Neural cell (in vitro differentiated cells): Measurements from ENCODE around the gene PLA2G2D. TPM values are rescaled to one million over a fixed set of nuclear protein-coding genes. Genes with fewer than 3 reads are reported as not detected.

ENCODE experiments used
- H2AFZ ChIP-seq: fragments of 200-600, 300-800 bp; sonication (generic), shearing (Covaris generic); 2 replicates; pipeline ENCODE4 v1.6.0; 2014; ENCODE audit warnings: low read depth, mild to moderate bottlenecking, antibody characterized with exemption, low read length, moderate library complexity
- H3F3A ChIP-seq: fragments of 200-600 bp; shearing (Covaris generic); 2 replicates; pipeline ENCODE4 v1.6.1; 2016; ENCODE audit warnings: mild to moderate bottlenecking, moderate library complexity, mixed read lengths, antibody characterized with exemption, low read length; ENCODE audit not compliant: insufficient read depth, poor library complexity, severe bottlenecking
- H3K27ac ChIP-seq: fragments of 200-600, 300-800 bp; sonication (generic), shearing (Covaris generic); 2 replicates; pipeline ENCODE4 v1.5.1; 2014; ENCODE audit warnings: mild to moderate bottlenecking, low read length, moderate library complexity
- H3K27me3 ChIP-seq: fragments of 300-800, 200-600 bp; sonication (generic), shearing (Covaris generic); 2 replicates; pipeline ENCODE4 v1.6.0; 2014; ENCODE audit warnings: mild to moderate bottlenecking, low read depth, low read length, moderate library complexity; ENCODE audit not compliant: insufficient read depth
- H3K36me3 ChIP-seq: fragments of 300-800, 200-600 bp; sonication (generic), shearing (Covaris generic); 2 replicates; pipeline ENCODE4 v1.5.1; 2014; ENCODE audit warnings: mild to moderate bottlenecking, antibody characterized with exemption, low read length, moderate library complexity; ENCODE audit not compliant: insufficient read depth
- H3K4me2 ChIP-seq: fragments of 300-800, 200-600 bp; sonication (generic), shearing (Covaris generic); 2 replicates; pipeline ENCODE4 v1.6.0; 2014; ENCODE audit warnings: mild to moderate bottlenecking, low read length
- H3K4me3 ChIP-seq: fragments of 300-800, 200-600 bp; sonication (generic), shearing (Covaris generic); 2 replicates; pipeline ENCODE4 v1.5.1; 2014; ENCODE audit warnings: mild to moderate bottlenecking, low read length, moderate library complexity
- H3K79me2 ChIP-seq: fragments of 200-600 bp; shearing (Covaris generic); replicated peaks from 2 replicates; pipeline ENCODE4 v1.6.0; 2014; ENCODE audit warnings: mild to moderate bottlenecking, low read length, moderate library complexity; ENCODE audit not compliant: insufficient read depth
- H3K9ac ChIP-seq: fragments of 300-800, 200-600 bp; sonication (generic), shearing (Covaris generic); 2 replicates; pipeline ENCODE4 v1.6.1; 2016; ENCODE audit warnings: mild to moderate bottlenecking, low read length, mixed read lengths
- H3K9me2 ChIP-seq: fragments of 200-600 bp; shearing (Covaris generic); 2 replicates; pipeline ENCODE4 v1.6.1; 2016; ENCODE audit warnings: mild to moderate bottlenecking, low read length, mixed read lengths; ENCODE audit not compliant: insufficient read depth
- H3K9me3 ChIP-seq: fragments of 200-600, 300-800 bp; sonication (generic), shearing (Covaris generic); 2 replicates; pipeline ENCODE4 v1.6.1; 2016; ENCODE audit warnings: mild to moderate bottlenecking, mixed run types, low read length, moderate library complexity, mixed read lengths
- H4K20me1 ChIP-seq: fragments of 200-600 bp; shearing (Covaris generic); 2 replicates; pipeline ENCODE4 v1.6.1; 2016; ENCODE audit warnings: mild to moderate bottlenecking, mixed run types; ENCODE audit not compliant: insufficient read depth
- EP300 ChIP-seq: fragments of 450-650 bp; conservative IDR thresholded peaks from 2 replicates; pipeline ENCODE4 v1.6.1; 2014; ENCODE audit warnings: antibody characterized with exemption, mild to moderate bottlenecking, moderate library complexity; ENCODE audit not compliant: poor library complexity, severe bottlenecking
- EZH2 ChIP-seq: fragments of 200-600, 300-800 bp; shearing (Covaris generic), sonication (generic); IDR thresholded peaks from 2 replicates; pipeline ENCODE4 v1.6.1; 2014; ENCODE audit warnings: antibody characterized with exemption, low read length, borderline replicate concordance, mild to moderate bottlenecking; ENCODE audit not compliant: insufficient read depth, poor library complexity, severe bottlenecking
- MXI1 ChIP-seq: fragments of 450-650 bp; conservative IDR thresholded peaks from 2 replicates; pipeline ENCODE4 v1.6.1; 2014; ENCODE audit warnings: antibody characterized with exemption, mild to moderate bottlenecking; ENCODE audit not compliant: poor library complexity, severe bottlenecking
- POLR2AphosphoS5 ChIP-seq: IDR thresholded peaks from 2 replicates; pipeline ENCODE4 v1.6.1; 2012
- RAD21 ChIP-seq: fragments of 450-650 bp; conservative IDR thresholded peaks from 2 replicates; pipeline ENCODE4 v1.6.1; 2014; ENCODE audit warnings: antibody characterized with exemption, mild to moderate bottlenecking, moderate library complexity
- SMC3 ChIP-seq: fragments of 450-650 bp; conservative IDR thresholded peaks from 2 replicates; pipeline ENCODE4 v1.6.1; 2014; ENCODE audit warnings: antibody characterized with exemption, mild to moderate bottlenecking, moderate library complexity; ENCODE audit not compliant: poor library complexity
- TAF1 ChIP-seq: IDR thresholded peaks from 2 replicates; pipeline ENCODE4 v1.6.1; 2012; ENCODE audit warnings: low read depth
- polyA plus RNA-seq: library from polyadenylated mRNA; depleted of rRNA; stranded (reverse); fragments of >200 nt; gene quantifications from 2 replicates; pipeline ENCODE4 v1.2.3, GENCODE V29; 2014
- TF ChIP-seq, protein P1 (sequence below): fragments of 450-650 bp; IDR thresholded peaks from 2 replicates; pipeline ENCODE4 v1.5.1; 2014; ENCODE audit warnings: antibody characterized with exemption, mild to moderate bottlenecking, moderate library complexity; ENCODE audit not compliant: poor library complexity, severe bottlenecking
- TF ChIP-seq, protein P2 (sequence below): IDR thresholded peaks from 2 replicates; pipeline ENCODE4 v1.6.1; 2012; ENCODE audit warnings: borderline replicate concordance

Gene PLA2G2D
- polyA plus RNA-seq, 1 donor from 2014 or later = not detected

DNA sequence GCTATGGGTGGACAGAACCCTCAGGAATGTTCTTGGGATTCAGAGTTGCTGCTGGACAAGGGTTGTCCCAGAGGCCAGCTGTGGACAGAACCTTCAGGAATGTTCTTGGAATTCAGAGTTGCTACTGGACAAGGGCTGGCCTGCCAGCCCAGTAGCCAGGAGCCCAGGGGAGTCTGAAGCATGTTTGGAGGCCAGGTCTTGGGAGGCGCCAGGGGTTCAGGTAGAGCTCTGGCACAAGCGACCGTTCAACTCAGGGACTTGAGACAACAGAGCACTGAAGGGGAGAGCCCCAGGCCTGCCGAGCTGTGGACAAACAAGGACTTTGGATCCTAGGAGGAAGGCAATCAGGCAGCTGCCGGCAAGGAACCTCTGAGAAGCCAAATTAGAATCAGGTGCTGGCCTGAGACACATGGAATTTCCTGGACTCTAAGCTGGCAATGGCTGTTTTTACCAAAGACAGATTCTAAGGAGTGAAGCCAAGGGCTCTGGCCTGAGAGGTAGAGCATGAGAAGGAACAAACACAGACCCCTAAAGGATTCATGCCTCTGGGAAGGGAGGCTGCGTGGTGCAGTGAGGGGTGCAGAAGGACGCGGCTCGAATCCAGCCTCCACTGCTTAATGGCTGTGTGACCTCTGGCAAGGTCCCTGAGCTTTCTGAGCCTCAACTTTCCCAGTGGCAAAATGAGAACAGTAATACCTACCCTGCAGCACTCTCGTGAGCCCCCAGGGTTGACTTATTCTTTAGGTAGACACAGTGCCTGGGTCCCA is 36.0 kb downstream of the PLA2G2D start:
- no peaks in the 10 kb centered on the region for H3K79me2 ChIP-seq
- H3K4me3 ChIP-seq = no peak overlapping the region
- no peak overlapping the region for H3K9ac ChIP-seq
- H3K4me2 ChIP-seq = no peak overlapping the region
- no peaks in the 10 kb centered on the region for H4K20me1 ChIP-seq
- H3K9me3 ChIP-seq = no peaks in the 10 kb centered on the region
- no peaks in the 10 kb centered on the region for H3F3A ChIP-seq
- no peak overlapping the region for H3K27ac ChIP-seq
- H3K36me3 ChIP-seq = no peaks in the 10 kb centered on the region
- H3K9me2 ChIP-seq = no peaks in the 10 kb centered on the region
- no peak overlapping the region for H2AFZ ChIP-seq
- H3K27me3 ChIP-seq = no peaks in the 10 kb centered on the region
- TF ChIP-seq EP300 (no peak), EZH2 (no peak), MXI1 (no peak), RAD21 (no peak), SMC3 (no peak), TAF1 (no peak), POLR2AphosphoS5 (no peak)
- TF ChIP-seq, protein P1, sequence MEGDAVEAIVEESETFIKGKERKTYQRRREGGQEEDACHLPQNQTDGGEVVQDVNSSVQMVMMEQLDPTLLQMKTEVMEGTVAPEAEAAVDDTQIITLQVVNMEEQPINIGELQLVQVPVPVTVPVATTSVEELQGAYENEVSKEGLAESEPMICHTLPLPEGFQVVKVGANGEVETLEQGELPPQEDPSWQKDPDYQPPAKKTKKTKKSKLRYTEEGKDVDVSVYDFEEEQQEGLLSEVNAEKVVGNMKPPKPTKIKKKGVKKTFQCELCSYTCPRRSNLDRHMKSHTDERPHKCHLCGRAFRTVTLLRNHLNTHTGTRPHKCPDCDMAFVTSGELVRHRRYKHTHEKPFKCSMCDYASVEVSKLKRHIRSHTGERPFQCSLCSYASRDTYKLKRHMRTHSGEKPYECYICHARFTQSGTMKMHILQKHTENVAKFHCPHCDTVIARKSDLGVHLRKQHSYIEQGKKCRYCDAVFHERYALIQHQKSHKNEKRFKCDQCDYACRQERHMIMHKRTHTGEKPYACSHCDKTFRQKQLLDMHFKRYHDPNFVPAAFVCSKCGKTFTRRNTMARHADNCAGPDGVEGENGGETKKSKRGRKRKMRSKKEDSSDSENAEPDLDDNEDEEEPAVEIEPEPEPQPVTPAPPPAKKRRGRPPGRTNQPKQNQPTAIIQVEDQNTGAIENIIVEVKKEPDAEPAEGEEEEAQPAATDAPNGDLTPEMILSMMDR = no peak

DNA sequence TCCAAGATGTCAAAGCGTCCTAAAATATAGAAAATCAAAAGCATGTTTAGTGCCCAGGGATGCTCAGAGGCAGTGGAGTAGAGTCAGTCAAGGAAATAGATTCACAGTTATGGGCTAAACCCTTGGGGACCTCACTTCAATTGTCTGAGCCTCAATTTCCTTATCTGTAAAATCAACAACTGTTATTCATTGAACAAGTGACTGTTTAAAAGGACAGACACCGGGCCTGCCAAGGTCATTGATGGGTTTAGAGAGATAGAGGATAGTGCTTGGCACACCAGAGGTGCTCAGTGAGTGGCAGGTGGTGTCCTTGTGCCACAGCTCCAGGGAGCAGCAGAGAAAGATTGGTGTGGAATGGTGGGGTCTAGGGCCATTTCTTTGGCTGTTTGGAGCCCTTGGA is 36.6 kb downstream of the PLA2G2D start:
- H3K9me3 ChIP-seq = no peaks in the 10 kb centered on the region
- TF ChIP-seq, protein P1 = no peak
- no peak for TF ChIP-seq MXI1
- no peak for TF ChIP-seq EP300
- no peak for TF ChIP-seq POLR2AphosphoS5

DNA sequence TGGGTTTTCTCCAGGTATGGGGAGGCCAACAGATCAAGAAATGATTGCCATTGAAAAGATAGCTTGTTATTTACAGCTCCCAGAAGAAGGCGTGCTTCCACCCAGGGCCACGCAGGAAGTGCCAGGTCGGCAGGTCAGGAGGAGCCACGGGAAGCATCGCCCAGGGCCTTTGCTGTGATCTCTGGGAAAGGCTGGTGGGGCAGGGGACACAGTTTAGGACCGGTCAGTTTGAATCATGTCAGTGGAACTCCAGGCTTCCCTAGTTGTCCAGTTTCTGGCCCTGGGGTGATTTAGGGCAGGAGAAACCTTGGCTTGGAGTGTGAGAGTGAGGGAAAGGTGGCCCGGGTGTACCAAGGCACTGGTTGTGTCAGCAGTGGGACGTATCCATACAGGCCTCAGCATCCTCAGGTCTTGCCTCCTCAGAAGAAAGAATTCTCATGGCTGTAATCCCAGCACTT is 38.0 kb downstream of the PLA2G2D start:
- H3K9ac ChIP-seq = no peak overlapping the region
- no peak for TF ChIP-seq MXI1
- TF ChIP-seq RAD21 = no peak
- TF ChIP-seq, protein P1 = no peak
- no peak for TF ChIP-seq SMC3
- no peak for TF ChIP-seq POLR2AphosphoS5
- no peak for TF ChIP-seq EP300
- TF ChIP-seq EZH2 = no peak
- TF ChIP-seq, protein P2, sequence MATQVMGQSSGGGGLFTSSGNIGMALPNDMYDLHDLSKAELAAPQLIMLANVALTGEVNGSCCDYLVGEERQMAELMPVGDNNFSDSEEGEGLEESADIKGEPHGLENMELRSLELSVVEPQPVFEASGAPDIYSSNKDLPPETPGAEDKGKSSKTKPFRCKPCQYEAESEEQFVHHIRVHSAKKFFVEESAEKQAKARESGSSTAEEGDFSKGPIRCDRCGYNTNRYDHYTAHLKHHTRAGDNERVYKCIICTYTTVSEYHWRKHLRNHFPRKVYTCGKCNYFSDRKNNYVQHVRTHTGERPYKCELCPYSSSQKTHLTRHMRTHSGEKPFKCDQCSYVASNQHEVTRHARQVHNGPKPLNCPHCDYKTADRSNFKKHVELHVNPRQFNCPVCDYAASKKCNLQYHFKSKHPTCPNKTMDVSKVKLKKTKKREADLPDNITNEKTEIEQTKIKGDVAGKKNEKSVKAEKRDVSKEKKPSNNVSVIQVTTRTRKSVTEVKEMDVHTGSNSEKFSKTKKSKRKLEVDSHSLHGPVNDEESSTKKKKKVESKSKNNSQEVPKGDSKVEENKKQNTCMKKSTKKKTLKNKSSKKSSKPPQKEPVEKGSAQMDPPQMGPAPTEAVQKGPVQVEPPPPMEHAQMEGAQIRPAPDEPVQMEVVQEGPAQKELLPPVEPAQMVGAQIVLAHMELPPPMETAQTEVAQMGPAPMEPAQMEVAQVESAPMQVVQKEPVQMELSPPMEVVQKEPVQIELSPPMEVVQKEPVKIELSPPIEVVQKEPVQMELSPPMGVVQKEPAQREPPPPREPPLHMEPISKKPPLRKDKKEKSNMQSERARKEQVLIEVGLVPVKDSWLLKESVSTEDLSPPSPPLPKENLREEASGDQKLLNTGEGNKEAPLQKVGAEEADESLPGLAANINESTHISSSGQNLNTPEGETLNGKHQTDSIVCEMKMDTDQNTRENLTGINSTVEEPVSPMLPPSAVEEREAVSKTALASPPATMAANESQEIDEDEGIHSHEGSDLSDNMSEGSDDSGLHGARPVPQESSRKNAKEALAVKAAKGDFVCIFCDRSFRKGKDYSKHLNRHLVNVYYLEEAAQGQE = no peak
- H2AFZ ChIP-seq = no peak overlapping the region
- no peaks in the 10 kb centered on the region for H3K27me3 ChIP-seq
- H3K9me3 ChIP-seq = no peaks in the 10 kb centered on the region
- H4K20me1 ChIP-seq = no peaks in the 10 kb centered on the region
- H3K4me3 ChIP-seq = no peak overlapping the region
- H3K9me2 ChIP-seq = no peaks in the 10 kb centered on the region
- H3K36me3 ChIP-seq = no peaks in the 10 kb centered on the region
- H3K79me2 ChIP-seq = no peaks in the 10 kb centered on the region
- no peaks in the 10 kb centered on the region for H3F3A ChIP-seq
- no peak overlapping the region for H3K4me2 ChIP-seq
- no peak overlapping the region for H3K27ac ChIP-seq

More for the DNA sequence above, 36.6 kb downstream of the PLA2G2D start:
- Histone ChIP-seq H3K4me2 (no peak overlapping the region), H4K20me1 (no peaks in the 10 kb centered on the region), H3K36me3 (no peaks in the 10 kb centered on the region), H3K79me2 (no peaks in the 10 kb centered on the region), H3K27ac (no peak overlapping the region), H3K9me2 (no peaks in the 10 kb centered on the region), H3K9ac (no peak overlapping the region), H3F3A (no peaks in the 10 kb centered on the region), H2AFZ (no peak overlapping the region), H3K27me3 (no peaks in the 10 kb centered on the region), H3K4me3 (no peak overlapping the region)
